H1 (cell line): ENCODE results near the gene SLC30A2. TPM values are rescaled to one million over a fixed set of nuclear protein-coding genes. Genes with fewer than 3 reads are reported as not detected.

Experiments
- CTCF ChIA-PET: fragments of 300-600 bp; sonication (Branson Sonifier 250); formaldehyde crosslinking; loops from one replicate; lab custom pipeline; 2021; ENCODE audit not compliant: partially characterized antibody; lab: Charles Lee
- POLR2A ChIA-PET: fragments of 300-600 bp; sonication (Branson Sonifier 250); formaldehyde crosslinking; loops from one replicate; lab custom pipeline; 2021; ENCODE audit warnings: inconsistent platforms; ENCODE audit not compliant: partially characterized antibody; lab: Charles Lee
- DNase-seq, 2 experiments: peaks; one replicate each; pipeline versions ENCODE4 v3.0.0 to v3.0.0-alpha.2; 2010 to 2022; ENCODE audit warnings: low spot score in 2 of 2, low read depth in 1 of 2, mixed read lengths in 1 of 2
- FAIRE-seq: peaks from 2 replicates; lab custom pipeline; 2011; peaks lifted over from hg19 to GRCh38; lab: Jason Lieb, UNC
- H2AFZ ChIP-seq: 2 replicates; pipeline ENCODE4 v1.8.1; 2012; ENCODE audit warnings: low read length, inconsistent platforms
- H2AK5ac ChIP-seq: 2 replicates; pipeline ENCODE4 v1.6.1; 2013; ENCODE audit warnings: low read depth, low read length
- H2BK120ac ChIP-seq: replicated peaks from 2 replicates; pipeline ENCODE3; 2013; ENCODE audit warnings: low read depth, low read length, inconsistent platforms
- H2BK12ac ChIP-seq: 2 replicates; pipeline ENCODE4 v1.6.1; 2013; ENCODE audit warnings: low read depth, low read length
- H2BK15ac ChIP-seq: 2 replicates; pipeline ENCODE4 v1.6.1; 2013; ENCODE audit warnings: low read length
- H2BK20ac ChIP-seq: 2 replicates; pipeline ENCODE4 v1.6.1; 2013; ENCODE audit warnings: low read length
- H2BK5ac ChIP-seq: 2 replicates; pipeline ENCODE4 v1.6.1; 2013; ENCODE audit warnings: low read depth, low read length
- H3K14ac ChIP-seq: 2 replicates; pipeline ENCODE4 v1.6.1; 2013; ENCODE audit warnings: inconsistent platforms; ENCODE audit not compliant: insufficient read length
- H3K18ac ChIP-seq: 2 replicates; pipeline ENCODE4 v1.6.1; 2013; ENCODE audit warnings: low read length; ENCODE audit errors: extremely low read depth
- H3K23ac ChIP-seq: 2 replicates; pipeline ENCODE4 v1.6.1; 2013; ENCODE audit warnings: inconsistent platforms; ENCODE audit not compliant: insufficient read length
- H3K23me2 ChIP-seq: 2 replicates; pipeline ENCODE4 v1.6.1; 2013; ENCODE audit warnings: low read depth, low read length
- H3K27ac ChIP-seq: 2 replicates; pipeline ENCODE4 v1.6.1; 2011; ENCODE audit warnings: low read depth, low read length, inconsistent platforms
- H3K27me3 ChIP-seq, 4 experiments: replicated peaks in 1 of 4; 1 replicate in 1 of 4; 2 replicates in 3 of 4; pipeline versions ENCODE4 v1.6.1 to v1.8.1; 2011 to 2013; ENCODE audit warnings: low read length in 3 of 4, mild to moderate bottlenecking in 3 of 4, inconsistent platforms in 2 of 4, mixed read lengths in 2 of 4, moderate library complexity in 1 of 4; ENCODE audit not compliant: control insufficient read depth in 3 of 4, insufficient read depth in 3 of 4; ENCODE audit errors: extremely low read depth in 1 of 4
- H3K36me3 ChIP-seq, 4 experiments: 2 replicates each; pipeline versions ENCODE4 v1.6.1 to v1.8.1; 2011 to 2013; ENCODE audit warnings: mild to moderate bottlenecking in 4 of 4, low read length in 3 of 4, moderate library complexity in 2 of 4, control low read depth in 1 of 4, inconsistent platforms in 1 of 4; ENCODE audit not compliant: insufficient read depth in 4 of 4, control insufficient read depth in 2 of 4
- H3K4ac ChIP-seq: replicated peaks from 2 replicates; pipeline ENCODE3; 2013; ENCODE audit warnings: low read length, low read depth, mixed read lengths, inconsistent platforms; ENCODE audit not compliant: insufficient read length
- H3K4me1 ChIP-seq, 4 experiments: replicated peaks in 1 of 4; 1 replicate in 1 of 4; 2 replicates in 3 of 4; pipeline versions ENCODE4 v1.6.1 to v1.8.1; 2011 to 2013; ENCODE audit warnings: low read length in 3 of 4, inconsistent platforms in 2 of 4, mixed read lengths in 1 of 4; ENCODE audit not compliant: insufficient read depth in 4 of 4, control insufficient read depth in 3 of 4
- H3K4me2 ChIP-seq, 2 experiments: 2 replicates each; pipeline versions ENCODE4 v1.6.1 to v1.8.1; 2011 to 2013; ENCODE audit warnings: low read depth in 2 of 2, low read length in 2 of 2, control low read depth in 1 of 2, inconsistent platforms in 1 of 2, mild to moderate bottlenecking in 1 of 2; ENCODE audit not compliant: insufficient read depth in 1 of 2
- H3K4me3 ChIP-seq, 4 experiments: fragments of 200-600, 300-600 bp in 1 of 4; sonication (generic), shearing (Covaris generic), sonication (Bioruptor Twin) in 1 of 4; 2 replicates each; pipeline versions ENCODE4 v1.5.1 to v1.8.1; 2011 to 2016; ENCODE audit warnings: low read length in 4 of 4, low read depth in 3 of 4, control low read depth in 2 of 4, inconsistent platforms in 2 of 4, mild to moderate bottlenecking in 2 of 4, mixed read lengths in 1 of 4, moderate library complexity in 1 of 4; ENCODE audit not compliant: insufficient read depth in 2 of 4; ENCODE audit errors: extremely low read depth in 1 of 4
- H3K56ac ChIP-seq: replicated peaks from 2 replicates; pipeline ENCODE3; 2013; ENCODE audit warnings: low read depth, mild to moderate bottlenecking, mixed read lengths, low read length, inconsistent platforms; ENCODE audit not compliant: insufficient read length
- H3K79me1 ChIP-seq: 2 replicates; pipeline ENCODE4 v1.6.1; 2013; ENCODE audit warnings: low read depth, low read length, control low read depth
- H3K79me2 ChIP-seq, 2 experiments: 2 replicates each; pipeline versions ENCODE4 v1.6.1 to v1.8.1; 2012 to 2013; ENCODE audit warnings: low read length in 2 of 2, mild to moderate bottlenecking in 2 of 2, inconsistent platforms in 1 of 2; ENCODE audit not compliant: insufficient read depth in 2 of 2, control insufficient read depth in 1 of 2
- H3K9ac ChIP-seq, 4 experiments: replicated peaks in 1 of 4; 1 replicate in 1 of 4; 2 replicates in 3 of 4; pipeline versions ENCODE4 v1.6.1 to v1.8.1; 2011 to 2013; ENCODE audit warnings: low read depth in 3 of 4, low read length in 3 of 4, control low read depth in 2 of 4, mild to moderate bottlenecking in 2 of 4, moderate library complexity in 2 of 4, inconsistent platforms in 1 of 4; ENCODE audit errors: extremely low read depth in 1 of 4
- H3K9me3 ChIP-seq, 2 experiments: 2 replicates each; pipeline versions ENCODE4 v1.6.1 to v1.8.1; 2012 to 2013; ENCODE audit warnings: mild to moderate bottlenecking in 2 of 2, moderate library complexity in 2 of 2, control low read depth in 1 of 2, inconsistent platforms in 1 of 2, low read depth in 1 of 2, low read length in 1 of 2, mixed read lengths in 1 of 2; ENCODE audit not compliant: insufficient read depth in 2 of 2
- H4K20me1 ChIP-seq, 2 experiments: replicated peaks in 1 of 2; 2 replicates each; pipeline versions ENCODE3 to v1.8.1; 2011 to 2013; ENCODE audit warnings: inconsistent platforms in 2 of 2, low read length in 2 of 2, mild to moderate bottlenecking in 1 of 2; ENCODE audit not compliant: insufficient read depth in 2 of 2, control insufficient read depth in 1 of 2
- H4K5ac ChIP-seq: 2 replicates; pipeline ENCODE4 v1.6.1; 2013; ENCODE audit warnings: low read length, low read depth, mixed read lengths, inconsistent platforms; ENCODE audit not compliant: insufficient read length
- H4K8ac ChIP-seq: 2 replicates; pipeline ENCODE4 v1.8.0; 2013; ENCODE audit warnings: mild to moderate bottlenecking, moderate library complexity, low read length, inconsistent platforms; ENCODE audit not compliant: insufficient read depth; ENCODE audit errors: extremely low read depth
- H4K91ac ChIP-seq: replicated peaks from 2 replicates; pipeline ENCODE3; 2013; ENCODE audit warnings: low read length, mixed read lengths, inconsistent platforms; ENCODE audit not compliant: insufficient read length
- CBX5 ChIP-seq: fragments of 300-800, 300-1000 bp; sonication (generic); IDR thresholded peaks from 2 replicates; pipeline ENCODE4 v1.7.1; 2016; ENCODE audit warnings: antibody characterized with exemption, low read length, low read depth
- HDAC2 ChIP-seq, 2 experiments: fragments of 300-600 bp in 1 of 2; sonication (generic) in 1 of 2; IDR thresholded peaks; 2 replicates each; pipeline ENCODE4 v1.6.1; 2011 to 2012; ENCODE audit warnings: low read depth in 2 of 2, low read length in 2 of 2, mild to moderate bottlenecking in 2 of 2, moderate library complexity in 2 of 2, borderline replicate concordance in 1 of 2, inconsistent platforms in 1 of 2
- KDM4A ChIP-seq: IDR thresholded peaks from one replicate; pipeline ENCODE4 v1.7.1; 2012; ENCODE audit warnings: low read depth, mild to moderate bottlenecking, moderate library complexity, low read length, inconsistent platforms; ENCODE audit not compliant: severe bottlenecking
- POLR2A ChIP-seq, 2 experiments: IDR thresholded peaks; 1 replicate in 1 of 2; 2 replicates in 1 of 2; pipeline ENCODE4 v1.6.1; 2011; ENCODE audit warnings: low read depth in 2 of 2, low read length in 2 of 2, mild to moderate bottlenecking in 2 of 2; ENCODE audit errors: control extremely low read depth in 1 of 2
- RBBP5 ChIP-seq: IDR thresholded peaks from 2 replicates; pipeline ENCODE4 v1.7.1; 2012; ENCODE audit warnings: low read depth, mild to moderate bottlenecking, inconsistent platforms, low read length, moderate library complexity, borderline replicate concordance
- WGBS, 2 experiments: shearing (Covaris generic) in 1 of 2; methylation state at CpG; one replicate each; pipeline versions ENCODE4 v1.1.6 to v1.1.7; 2013 to 2015; ENCODE audit warnings: low lambda C conversion rate in 2 of 2, mixed read lengths in 2 of 2, inconsistent platforms in 1 of 2, low coverage in 1 of 2, missing lambda C conversion rate in 1 of 2; ENCODE audit not compliant: insufficient replicate concordance in 2 of 2, insufficient coverage in 1 of 2, insufficient read length in 1 of 2; ENCODE audit errors: extremely low coverage in 1 of 2, missing lambda C conversion rate in 1 of 2; 5-methylcytosine and 5-hydroxymethylcytosine counted together
- polyA plus RNA-seq, 7 experiments: library from polyadenylated mRNA; depleted of rRNA in 3 of 7; stranded (reverse) in 5 of 7; unstranded in 2 of 7; fragments of >200 nt in 5 of 7; fragments of 200-250 nt in 2 of 7; gene quantifications; 1 replicate in 5 of 7; 2 replicates in 1 of 7; 4 replicates in 1 of 7; pipeline versions ENCODE4 v1.2.1 to v1.2.3, GENCODE V29; 2011 to 2013; ENCODE audit warnings: missing spikeins in 2 of 7, mixed read lengths in 2 of 7
- total RNA-seq: library from RNA; stranded (reverse); fragmentation: NEBNext Ultra II Directional; extraction: Animal tissue kit (Norgen Biotek cat#: 25700); gene quantifications from 2 replicates; pipeline ENCODE4 v1.2.1, GENCODE V29; 2021

Gene SLC30A2
- total and polyA plus RNA-seq, 2 of the 8 experiments (the other 6 are each of a cell fraction or from before 2014, with no cell fraction given): 0.19 to 0.76 TPM

GRCh38 chr1:26070296-26070962, 24.5 kb upstream of the SLC30A2 start:
- no peak overlapping the region for H4K8ac ChIP-seq
- CTCF ChIA-PET: interaction anchor here (0.6 to 4.9 kb wide), 5 partner anchors 10 to 159 kb away, joined by 3 to 23 read pairs (median 5); no protein-coding TSS in a partner anchor
- H3K36me3 ChIP-seq: no peaks in the 10 kb centered on the region
- no peak overlapping the region for H4K91ac ChIP-seq
- no peaks in the 10 kb centered on the region for H3K27me3 ChIP-seq
- no peak for DNase-seq
- no peak overlapping the region for H2BK120ac ChIP-seq
- POLR2A ChIA-PET: interaction anchor here (1.0 to 1.7 kb wide), 4 partner anchors 17 to 209 kb away, joined by 3 to 4 read pairs (median 4); partner anchors contain the start of gene SH3BGRL3
- 89% methylated on average over 4 of the region's 4 CpGs; no CpG with 5 or more reads in 1 of the 2 experiments for WGBS, 2 experiments
- TF ChIP-seq POLR2A (IDR thresholded peaks at IDR 0.05; ENCODE audit: control extremely low read depth in 1 of 2, low read depth in 2 of 2, low read length in 2 of 2) (no peak), HDAC2 (IDR thresholded peaks at IDR 0.05; ENCODE audit: borderline replicate concordance in 1 of 2, low read depth in 2 of 2, low read length in 2 of 2) (no peak), RBBP5 (no peak), KDM4A (no peak), CBX5 (no peak)
- H2AK5ac ChIP-seq: no peak overlapping the region
- FAIRE-seq: no peak
- no peak overlapping the region for H2BK5ac ChIP-seq
- no peak overlapping the region for H4K5ac ChIP-seq
- no peak overlapping the region for H3K4ac ChIP-seq
- H4K20me1 ChIP-seq: no peaks in the 10 kb centered on the region
- no peak overlapping the region for H3K56ac ChIP-seq
- no peak overlapping the region for H3K14ac ChIP-seq
- no peaks in the 10 kb centered on the region for H3K79me1 ChIP-seq
- no peak overlapping the region for H2BK15ac ChIP-seq
- no peak overlapping the region for H3K4me3 ChIP-seq
- H3K9me3 ChIP-seq: no peaks in the 10 kb centered on the region
- H2BK12ac ChIP-seq: no peak overlapping the region
- H3K4me1 ChIP-seq: peaks cover 0 to 2% (median 0%) of the 10 kb centered on the region in 4 experiments; a peak in 1 of 7 replicates
- H3K79me2 ChIP-seq: no peaks in the 10 kb centered on the region
- no peak overlapping the region for H3K27ac ChIP-seq
- H2AFZ ChIP-seq: no peak overlapping the region
- no peak overlapping the region for H2BK20ac ChIP-seq
- H3K18ac ChIP-seq: no peak overlapping the region
- no peaks in the 10 kb centered on the region for H3K23me2 ChIP-seq
- no peak overlapping the region for H3K23ac ChIP-seq
- no peak overlapping the region for H3K4me2 ChIP-seq
- H3K9ac ChIP-seq: no peak overlapping the region
